GM18861 (cell line): Measurements from ENCODE around the gene TBC1D2.
A peak's percentile ranks its signal among the peaks of the same experiment; 100 is the strongest.

Experiments used
- ATAC-seq: cut with Tn5 transposase; IDR thresholded peaks from one replicate; pipeline ENCODE4 v1.9.1; 2021; ENCODE audit not compliant: unreplicated experiment

TBC1D2 gene

DNA sequence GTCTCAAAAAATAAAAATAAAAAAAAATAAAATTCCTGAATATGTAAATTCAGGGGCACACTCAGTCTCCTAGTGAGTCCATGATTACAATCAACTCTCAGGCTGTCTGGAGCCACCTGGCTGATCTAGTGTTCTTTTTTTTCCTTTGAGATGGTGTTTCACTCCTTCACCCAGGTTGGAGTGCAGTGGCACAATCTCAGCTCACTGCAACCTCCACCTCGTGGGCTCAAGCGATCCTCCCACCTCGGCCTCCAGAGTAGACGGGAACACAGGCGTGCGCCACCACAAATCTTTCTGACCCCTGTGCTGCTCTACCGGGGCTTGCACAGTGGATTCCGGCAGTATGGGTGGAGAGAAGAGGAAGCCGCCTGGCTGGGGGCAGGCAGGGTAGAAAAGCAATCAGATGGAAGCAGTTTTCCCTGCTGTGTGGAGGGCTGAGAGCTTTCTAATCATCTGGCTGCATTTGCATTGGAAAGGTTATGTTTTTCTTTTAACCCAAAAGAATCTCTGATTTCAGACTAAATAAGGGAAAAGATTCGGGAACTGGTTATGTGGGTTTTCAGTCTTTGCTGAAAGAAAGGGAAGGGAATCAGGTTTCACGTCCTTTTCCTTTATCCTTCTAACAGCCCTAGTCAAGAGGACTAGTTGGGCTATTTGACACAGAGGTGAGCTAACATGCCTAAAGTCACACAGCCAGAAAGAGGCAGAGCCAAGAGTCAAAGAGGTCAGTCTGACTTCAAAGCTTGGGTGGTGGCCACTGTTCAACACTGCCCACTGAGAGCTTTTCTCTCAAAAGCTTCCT, 36.7 kb downstream of the TBC1D2 start:
- ATAC-seq: no peak

DNA sequence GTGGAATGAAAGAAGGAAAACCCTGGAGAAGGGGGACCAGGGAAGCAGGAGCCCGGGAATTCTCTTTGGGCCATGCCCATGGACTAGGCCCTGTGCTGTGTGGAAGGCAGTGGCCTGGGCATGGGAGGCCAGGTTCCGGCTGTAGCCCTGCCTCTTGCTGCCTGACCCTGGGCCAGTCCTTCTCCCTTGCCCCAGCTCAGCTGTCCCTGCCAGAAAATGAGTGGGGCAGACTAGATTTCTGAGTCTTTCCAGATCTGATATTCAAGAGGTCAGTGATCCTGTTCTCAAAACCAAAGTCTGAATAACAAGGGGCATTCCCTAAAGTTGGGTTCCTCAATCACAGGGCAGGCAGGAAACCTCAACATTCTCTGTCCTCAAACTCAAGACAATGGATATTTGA, 38.2 kb downstream of the TBC1D2 start:
- no peak for ATAC-seq

DNA sequence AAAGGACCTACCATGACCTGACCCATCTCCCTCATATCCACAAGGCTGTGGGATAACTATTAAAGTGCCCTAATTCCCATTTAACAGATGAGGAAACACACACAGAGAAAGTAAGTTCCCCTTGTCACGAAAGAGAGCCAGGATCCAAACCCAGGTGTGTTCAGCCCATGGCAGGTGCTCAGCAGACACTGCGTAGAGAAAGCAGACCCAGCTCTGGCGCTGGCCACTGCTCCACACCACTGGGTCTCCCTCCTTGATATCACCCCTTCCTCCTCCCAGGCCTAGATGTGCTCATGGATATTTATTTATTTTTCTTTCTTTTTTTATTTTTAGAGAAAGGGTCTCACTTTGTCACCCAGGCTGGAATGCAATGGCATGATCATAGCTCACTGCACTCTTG, 39.1 kb downstream of the TBC1D2 start:
- ATAC-seq: no peak

DNA sequence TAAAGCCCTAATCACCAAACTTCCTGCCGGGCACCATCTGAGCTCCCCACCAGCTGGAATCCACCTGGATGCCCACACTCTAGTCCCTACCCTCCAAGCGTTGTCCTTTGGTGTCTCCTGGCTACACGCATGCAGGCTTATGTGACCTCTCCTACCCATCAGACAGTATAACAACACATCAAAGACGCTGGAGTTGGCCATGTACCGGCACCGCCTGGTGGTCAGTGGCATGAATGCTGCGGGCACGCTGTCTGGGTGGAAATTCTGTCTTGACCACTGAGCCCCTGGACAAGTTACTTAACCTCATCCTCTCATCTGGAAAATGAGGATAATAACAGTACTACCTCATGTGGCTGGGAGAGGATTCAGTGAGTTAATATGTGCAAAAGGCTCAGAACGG, 39.6 kb downstream of the TBC1D2 start:
- ATAC-seq: no peak

DNA sequence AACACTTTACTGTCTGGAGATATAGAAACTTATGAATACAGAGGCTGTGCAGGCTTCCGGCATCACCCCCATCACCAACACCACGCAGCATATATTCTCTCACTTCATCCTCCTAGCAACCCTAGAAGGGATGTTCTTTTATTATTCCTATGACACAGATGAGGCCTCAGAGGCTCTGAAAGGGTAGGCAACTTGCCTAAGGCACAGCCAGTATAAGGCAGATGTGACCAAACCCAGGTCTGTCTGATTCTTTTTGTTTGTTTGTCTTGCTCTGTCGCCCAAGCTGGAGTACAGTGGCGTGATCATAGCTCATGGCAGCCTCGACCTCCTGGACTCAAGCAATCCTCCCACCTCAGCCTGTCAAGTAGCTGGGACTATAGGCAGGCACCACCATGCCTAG, 40.2 kb downstream of the TBC1D2 start:
- ATAC-seq: no peak

DNA sequence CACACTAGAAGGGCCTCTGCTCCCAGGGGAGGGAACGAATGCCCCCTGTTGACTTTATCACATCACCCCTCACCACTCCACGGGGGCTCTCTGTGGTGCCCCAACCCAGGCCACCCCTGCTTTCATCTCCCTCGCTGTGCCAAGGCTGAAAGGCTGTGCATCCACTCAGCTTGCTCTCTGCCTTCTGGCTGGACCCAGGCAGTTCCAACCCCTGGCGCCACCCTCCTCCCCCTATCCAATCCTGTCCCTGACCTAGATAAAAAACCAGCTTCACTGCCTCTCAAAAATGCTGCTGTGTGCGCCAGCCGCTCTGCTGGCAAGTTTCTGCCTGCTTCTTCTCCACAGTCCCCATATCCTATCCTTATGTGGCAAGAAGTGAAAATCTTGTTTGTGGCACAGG, 40.6 kb downstream of the TBC1D2 start:
- ATAC-seq: no peak

DNA sequence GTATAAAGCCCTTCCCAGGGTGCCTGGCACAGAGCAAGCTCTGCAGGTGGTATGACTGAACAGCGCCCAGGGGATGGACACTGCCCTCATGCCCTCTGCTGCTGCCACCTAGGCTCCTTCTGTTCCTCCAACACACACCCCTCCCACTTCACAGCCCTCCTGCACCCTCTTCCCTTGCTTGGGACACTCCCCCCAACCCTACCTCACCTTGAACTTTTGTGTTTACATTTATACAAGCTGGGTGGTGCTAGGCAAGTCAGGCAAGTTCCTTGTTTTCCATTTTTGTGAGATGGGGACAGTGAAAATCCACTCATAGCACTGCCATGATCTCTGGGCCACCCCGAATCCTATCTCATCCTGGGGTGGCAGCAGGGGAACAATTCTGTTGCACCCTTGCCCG, 44.2 kb downstream of the TBC1D2 start:
- no peak for ATAC-seq

DNA sequence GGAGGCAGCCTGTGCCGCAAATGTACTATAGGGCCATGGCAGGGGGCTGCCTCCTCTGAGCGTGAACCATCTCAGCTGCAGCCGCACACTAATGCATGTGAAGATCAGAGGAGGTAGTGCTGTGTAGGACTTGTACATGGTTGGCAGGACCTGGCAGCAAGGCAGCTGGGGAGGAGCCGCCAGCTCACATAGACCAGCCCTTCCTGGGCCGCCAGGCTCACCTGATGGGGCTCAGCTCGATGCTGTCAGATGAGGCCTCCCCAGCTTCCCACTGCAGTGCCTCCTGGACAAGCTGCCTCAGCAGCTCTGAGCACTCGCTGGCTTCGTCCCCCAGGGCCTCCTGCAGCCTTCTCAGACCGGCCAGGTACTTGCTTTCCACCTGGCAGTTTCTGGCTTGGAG, 45.0 kb downstream of the TBC1D2 start:
- no peak for ATAC-seq

DNA sequence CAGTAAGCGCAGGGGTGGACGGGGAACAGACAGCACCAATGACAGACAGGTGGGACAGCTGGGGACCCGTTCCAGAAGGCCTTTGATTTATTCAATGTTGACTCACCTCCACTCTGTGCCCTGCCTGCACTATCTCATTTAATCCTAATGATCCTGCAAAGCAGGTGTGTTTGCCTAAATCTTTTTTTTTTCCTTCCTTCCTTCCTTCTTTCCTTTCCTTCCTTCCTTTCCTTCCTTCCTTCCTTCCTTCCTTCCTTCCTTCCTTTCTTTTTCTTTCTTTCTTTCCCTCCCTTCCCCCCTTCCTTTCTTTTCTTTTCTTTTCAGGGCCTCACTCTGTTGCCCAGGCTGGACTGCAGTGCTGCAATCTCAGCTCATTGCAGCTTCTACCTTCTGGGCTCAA, 45.9 kb downstream of the TBC1D2 start:
- no peak for ATAC-seq

DNA sequence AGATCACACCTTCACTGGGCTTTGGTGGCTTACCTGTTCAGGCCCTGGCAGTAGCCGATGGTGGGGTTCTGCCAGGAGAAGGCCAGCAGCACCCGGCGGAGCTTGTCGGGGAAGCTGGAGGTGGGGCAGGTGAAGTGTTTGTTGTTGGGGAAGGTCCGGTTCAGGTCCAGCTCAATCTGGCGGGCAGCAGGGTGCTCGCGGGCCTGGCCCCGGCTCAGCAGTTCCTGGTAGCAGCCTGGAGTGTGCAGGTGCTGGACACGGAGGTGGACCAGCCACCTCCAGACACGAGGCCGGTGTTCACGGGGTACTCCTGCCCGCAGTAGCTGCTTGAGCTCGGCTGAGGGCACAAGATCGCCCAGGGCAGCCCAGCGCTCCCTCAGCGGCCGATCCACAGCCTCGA, 46.8 kb downstream of the TBC1D2 start:
- no peak for ATAC-seq

DNA sequence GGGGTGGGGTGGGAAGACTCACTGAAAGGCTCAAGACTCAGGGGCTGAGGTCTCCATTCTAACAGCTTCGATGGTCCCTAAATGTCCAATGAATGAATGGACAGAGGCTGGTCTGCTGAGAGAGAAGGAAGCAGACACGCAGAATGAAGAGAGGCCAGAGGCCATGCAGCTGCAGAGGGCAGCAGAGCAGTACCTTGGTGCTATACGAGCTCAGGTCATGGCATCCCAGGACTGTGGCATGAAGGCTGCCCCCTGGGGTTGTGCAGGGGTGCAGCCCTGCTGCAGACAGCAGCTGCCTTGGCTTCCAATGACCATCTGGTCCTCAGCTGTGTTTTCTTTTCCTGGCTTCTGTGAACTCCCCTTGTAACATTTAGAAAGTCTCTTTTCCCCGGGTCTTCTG, 47.8 kb downstream of the TBC1D2 start:
- ATAC-seq: no peak

DNA sequence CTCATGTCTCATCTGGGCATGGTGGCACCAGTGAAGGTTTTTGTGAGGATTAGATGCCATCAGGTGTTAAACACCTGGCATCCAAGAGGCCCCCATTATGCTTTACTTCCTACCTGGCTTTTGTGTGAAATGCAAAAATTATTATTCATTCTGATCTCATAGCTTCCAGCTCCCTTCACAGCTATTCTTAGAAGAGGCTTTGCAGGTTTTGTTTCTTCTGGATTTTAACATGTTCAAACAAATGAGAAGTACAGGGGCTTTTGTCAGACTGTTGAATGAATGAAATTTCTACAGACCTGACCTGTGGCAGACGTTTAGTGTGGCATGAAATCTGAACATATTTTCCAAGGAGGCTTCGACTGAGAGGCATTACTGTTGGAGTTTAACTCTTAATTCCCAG, 48.7 kb downstream of the TBC1D2 start:
- ATAC-seq: no peak

DNA sequence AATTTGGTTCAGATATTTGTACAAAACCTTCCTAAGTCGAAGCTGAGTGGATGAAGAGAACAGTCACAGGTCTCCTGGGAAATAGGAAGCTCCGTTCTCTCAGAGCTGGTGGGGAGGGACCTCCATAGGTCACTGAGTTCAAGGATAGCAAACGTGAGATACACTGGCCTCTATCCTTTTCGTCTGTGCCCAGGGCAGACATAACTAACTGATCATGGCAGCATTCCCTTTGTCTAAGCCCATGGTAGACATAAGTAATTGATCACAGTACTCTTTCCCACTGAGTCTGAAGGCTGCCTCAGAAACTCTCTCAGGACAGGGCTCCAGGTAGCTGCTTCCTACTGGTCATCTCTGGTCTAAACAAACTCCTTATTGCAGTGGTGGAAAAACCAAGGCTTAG, 50.8 kb downstream of the TBC1D2 start:
- ATAC-seq: no peak

DNA sequence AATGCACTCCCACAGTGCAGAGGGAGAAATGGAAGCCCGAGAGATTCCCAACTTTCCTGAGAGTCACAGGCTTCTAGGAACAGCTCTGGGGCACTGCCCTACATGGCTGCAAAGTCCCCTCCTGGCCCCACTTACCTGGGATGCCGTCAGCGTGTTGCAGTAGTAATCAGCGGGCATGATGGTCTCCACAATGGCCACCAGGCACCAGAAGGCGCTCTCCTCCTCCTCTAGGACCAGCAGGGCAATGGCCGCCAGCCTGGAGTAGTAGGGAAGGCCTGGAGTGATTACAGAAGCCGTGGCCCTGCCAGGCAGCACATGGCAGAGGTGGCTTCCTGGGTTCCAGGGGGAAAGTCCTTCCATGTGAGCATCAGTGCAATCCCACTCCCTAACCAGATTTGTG, 52.3 kb downstream of the TBC1D2 start:
- ATAC-seq: no peak

DNA sequence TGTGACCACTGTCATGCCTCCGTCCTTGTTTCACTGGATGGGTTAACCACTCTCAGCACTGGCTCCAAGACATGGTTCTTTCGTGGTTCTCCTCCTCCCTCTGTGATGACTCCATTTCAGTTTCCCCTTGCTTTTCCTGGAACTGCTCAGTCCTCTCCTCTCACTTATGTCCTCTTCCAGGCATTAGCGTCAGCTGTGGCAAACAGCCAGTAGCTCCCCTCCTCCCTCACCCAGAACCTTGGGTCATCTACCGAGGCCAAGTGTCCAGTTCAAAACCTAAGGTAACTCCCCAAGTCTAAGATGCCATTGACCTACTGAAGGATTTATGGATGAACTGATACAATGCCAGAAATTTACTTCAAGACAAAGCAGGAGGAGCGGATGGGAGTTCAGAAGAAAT, 53.2 kb downstream of the TBC1D2 start:
- no peak for ATAC-seq

DNA sequence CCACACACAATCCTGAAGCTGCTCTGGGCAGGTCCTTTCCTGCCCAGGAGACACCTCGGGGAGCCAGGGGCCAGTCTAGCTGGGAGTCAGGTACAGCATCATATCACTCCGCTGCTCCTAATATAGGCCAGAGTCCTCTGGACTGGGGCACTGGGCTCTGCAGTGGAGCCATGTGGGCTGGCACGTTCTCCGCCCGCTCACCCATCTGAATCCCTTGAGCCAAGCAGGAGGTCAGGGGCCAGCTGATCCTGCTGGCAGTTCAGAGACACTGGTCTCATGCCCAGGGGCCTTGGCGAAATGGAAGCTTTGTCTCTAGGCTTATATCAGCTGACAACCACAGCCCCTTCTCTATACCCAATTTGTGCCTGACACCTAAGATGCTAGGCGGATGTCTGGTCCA, 53.7 kb downstream of the TBC1D2 start:
- ATAC-seq: no peak

DNA sequence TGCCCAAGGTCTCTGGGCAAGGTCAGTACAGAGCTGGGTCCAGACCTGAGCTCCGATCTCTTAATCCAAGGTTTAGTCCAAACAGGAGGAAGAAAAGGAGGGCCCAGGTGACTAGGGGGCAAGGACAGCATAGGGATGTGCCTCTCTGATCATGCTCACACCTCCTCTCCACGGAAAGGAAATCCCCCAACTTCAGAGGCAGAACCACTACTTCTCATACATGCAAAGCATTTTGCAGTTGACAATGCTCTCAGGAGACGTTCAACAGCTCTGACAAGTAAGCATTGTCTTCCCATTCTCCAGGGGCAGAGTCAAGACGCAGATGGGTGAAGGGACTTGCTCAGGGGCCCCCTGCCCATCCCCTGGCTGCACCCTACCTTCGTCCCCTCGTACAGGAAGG, 54.3 kb downstream of the TBC1D2 start:
- ATAC-seq: no peak

DNA sequence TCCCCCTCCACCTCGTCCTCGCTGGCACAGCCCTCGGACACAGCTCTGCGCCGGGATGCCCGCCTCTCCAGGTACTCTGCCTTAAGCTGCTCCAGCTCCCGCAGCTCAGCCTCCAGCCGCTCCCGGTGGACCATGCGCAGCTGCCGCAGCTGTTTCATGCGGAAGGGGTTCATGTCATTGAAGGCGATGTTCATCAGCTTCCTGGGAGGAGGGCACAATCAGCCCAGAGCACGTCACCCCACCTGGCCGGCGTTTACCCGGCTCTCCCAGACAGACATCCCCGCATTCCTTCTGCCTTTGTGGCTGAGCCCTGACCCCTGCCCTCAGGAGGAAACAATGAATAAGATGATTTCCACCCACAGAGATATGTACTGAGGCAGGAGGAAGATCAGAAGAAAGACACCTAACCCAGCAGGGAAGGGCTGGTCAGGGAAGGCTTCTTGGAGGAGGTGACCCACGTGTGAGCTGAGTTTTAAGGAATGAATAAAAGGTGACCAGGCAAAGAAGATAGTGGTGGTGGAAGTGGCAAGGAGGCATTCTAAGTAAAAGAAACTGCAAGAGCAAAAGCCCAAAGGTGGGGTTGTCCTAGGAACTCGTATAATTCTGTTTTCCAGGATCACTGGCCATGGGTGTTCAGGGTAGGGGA, 55.9 kb downstream of the TBC1D2 start:
- ATAC-seq: no peak

DNA sequence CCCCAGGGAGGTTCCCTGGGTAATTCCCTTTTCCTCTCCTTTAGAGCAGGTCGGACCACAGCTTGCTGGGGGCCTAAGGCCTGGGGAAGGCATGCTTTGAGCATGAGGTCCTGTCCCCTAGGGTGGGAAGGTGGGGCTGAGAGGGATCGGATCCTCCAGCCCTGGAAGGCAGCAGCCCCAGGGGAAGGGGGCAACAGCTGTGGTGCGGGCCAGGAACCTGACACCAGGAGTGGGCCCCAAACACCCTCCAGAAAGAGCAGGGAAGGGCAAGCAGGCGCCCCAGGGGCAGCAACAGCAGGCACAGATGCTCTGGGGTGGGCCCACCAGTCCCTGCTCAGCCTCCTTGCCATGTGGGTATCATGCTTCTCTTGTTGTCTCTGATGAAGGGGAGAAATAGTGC, 59.8 kb downstream of the TBC1D2 start:
- ATAC-seq: no peak

DNA sequence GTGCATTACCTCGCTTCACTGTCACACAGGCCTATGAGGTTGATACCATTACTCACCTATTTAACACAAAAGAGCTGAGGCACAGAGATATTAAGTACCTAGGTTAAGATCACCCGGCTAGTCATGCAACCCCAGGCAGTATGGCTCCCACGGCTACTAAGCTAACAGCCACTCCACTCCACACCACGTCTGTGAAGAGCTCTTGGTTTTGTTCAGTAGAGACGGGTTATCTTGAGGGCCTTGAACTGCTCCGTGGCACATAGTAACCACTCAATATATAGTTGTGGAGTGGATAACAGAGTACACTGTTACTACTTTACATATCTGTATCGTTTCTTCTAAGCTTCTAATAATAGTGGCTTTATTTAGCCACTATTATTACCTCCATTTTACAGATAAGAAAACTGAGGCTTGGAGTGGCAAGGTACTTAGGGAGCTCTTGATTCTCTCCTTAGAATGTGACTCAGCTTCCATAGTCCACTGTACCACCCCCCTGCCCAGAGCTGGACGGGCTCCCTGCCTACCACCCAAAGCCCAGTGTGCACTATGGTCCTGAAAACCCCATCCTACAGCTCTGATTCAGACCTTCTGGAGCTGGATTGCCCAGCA, 62.0 kb downstream of the TBC1D2 start:
- ATAC-seq: no peak

DNA sequence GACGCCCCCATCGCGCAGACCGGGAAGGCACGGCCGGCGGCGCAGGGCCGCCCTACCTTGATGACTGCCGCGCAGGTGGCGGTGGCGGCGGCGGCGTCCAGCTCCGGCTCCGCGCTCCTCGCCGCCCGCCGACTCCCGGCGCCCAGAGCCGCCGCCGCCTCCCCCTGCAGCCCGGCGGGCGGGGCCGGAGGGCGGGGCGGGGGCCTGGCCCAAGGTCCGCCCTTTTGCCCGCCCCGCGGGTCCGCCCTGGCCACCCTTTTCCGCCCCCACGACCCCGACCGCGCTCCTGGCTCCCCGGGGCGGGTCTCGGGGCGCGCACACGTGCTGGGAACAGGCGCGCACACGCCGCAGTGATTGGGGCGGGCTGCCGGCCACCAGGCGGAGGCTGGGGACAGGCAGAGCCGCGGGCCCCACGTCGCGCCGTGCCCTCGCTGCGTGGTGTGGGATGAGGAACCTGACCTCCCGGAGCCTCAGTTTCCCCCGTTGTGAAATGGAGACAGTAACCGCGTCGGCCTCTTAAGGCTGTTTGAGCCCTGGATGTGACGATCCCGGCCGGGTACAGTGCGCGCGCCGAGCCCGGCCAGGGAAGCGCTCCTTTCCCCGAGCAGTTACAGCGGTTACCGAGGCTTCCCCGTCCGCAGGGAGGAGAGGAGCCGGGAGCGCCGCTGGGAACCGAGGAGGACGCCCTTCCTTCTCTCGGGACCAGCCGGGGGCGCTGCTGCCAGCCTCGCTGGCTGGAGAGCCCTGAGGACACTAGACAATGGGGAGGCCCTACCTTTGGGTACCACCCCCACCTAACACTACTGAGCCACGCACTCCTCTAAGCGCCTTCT, 62.7 kb downstream of the TBC1D2 start, which contains the start of gene CORO2A:
TSS of gene CORO2A (minus strand) at position 135 of the 833 bp plus-strand sequence. CDS start 34,977 bp downstream, outside the sequence.
- ATAC-seq: peak; percentile 46
